ENCODE data around the gene RNF141. TPM values are rescaled to one million over a fixed set of nuclear protein-coding genes. Genes with fewer than 3 reads are reported as not detected.
A peak's percentile ranks its signal among the peaks of the same experiment; 100 is the strongest.

Gene RNF141
- total RNA-seq, 1 experiment from 2014 or later, result 23.2 TPM

- H3K36me3 Mint-ChIP-seq, result peaks cover 12% of the 10 kb centered on the region; the same call in 1 of the 2 replicates
- H3K27me3 Mint-ChIP-seq (ENCODE audit: low read depth), result peaks cover 11% of the 10 kb centered on the region
- ATAC-seq, result no peak
- H3K4me3 Mint-ChIP-seq, result no peak overlapping the region
- no peaks in the 10 kb centered on the region for H3K9me3 Mint-ChIP-seq
- CTCF ChIA-PET, result no interaction called here
- 0 out of 2 replicates have a peak, but pooled peaks cover 2% of the 10 kb centered on the region for H3K4me1 Mint-ChIP-seq
- TF ChIP-seq TCF7 (CRISPR knock-in tag; IDR thresholded peaks at IDR 0.05; ENCODE audit: low read depth) (no peak), TEAD1 (CRISPR knock-in tag; IDR thresholded peaks at IDR 0.05) (no peak)
- TF ChIP-seq, protein P1, sequence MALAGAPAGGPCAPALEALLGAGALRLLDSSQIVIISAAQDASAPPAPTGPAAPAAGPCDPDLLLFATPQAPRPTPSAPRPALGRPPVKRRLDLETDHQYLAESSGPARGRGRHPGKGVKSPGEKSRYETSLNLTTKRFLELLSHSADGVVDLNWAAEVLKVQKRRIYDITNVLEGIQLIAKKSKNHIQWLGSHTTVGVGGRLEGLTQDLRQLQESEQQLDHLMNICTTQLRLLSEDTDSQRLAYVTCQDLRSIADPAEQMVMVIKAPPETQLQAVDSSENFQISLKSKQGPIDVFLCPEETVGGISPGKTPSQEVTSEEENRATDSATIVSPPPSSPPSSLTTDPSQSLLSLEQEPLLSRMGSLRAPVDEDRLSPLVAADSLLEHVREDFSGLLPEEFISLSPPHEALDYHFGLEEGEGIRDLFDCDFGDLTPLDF (CRISPR knock-in tag; IDR thresholded peaks at IDR 0.05), result no peak
- H3K27ac Mint-ChIP-seq, result no peak overlapping the region
- POLR2A ChIA-PET, result no interaction called here
- no peak for DNase-seq (ENCODE audit: low spot score)
Measured at GRCh38 chr11:10500757-10501684, 40.0 kb downstream of the RNF141 start.

GRCh38 chr11:10499874-10500601 lies 40.9 kb downstream of the RNF141 start:
- no peaks in the 10 kb centered on the region for H3K9me3 Mint-ChIP-seq
- DNase-seq (ENCODE audit: low spot score) (no peak), ATAC-seq (no peak)
- H3K36me3 Mint-ChIP-seq, result peaks cover 12% of the 10 kb centered on the region; the same call in 1 of the 2 replicates
- ChIA-PET CTCF (no interaction called here), POLR2A (no interaction called here)
- no peak overlapping the region for H3K4me3 Mint-ChIP-seq
- peaks cover 2% of the 10 kb centered on the region for H3K27me3 Mint-ChIP-seq (ENCODE audit: low read depth)
- H3K4me1 Mint-ChIP-seq, result 0 out of 2 replicates have a peak, but pooled peaks cover 2% of the 10 kb centered on the region
- 0 out of 2 replicates have a peak overlapping the region, but pooled peaks have one; percentile 52 for H3K27ac Mint-ChIP-seq
- TF ChIP-seq TP53 (CRISPR knock-in tag; IDR thresholded peaks at IDR 0.05), result no peak
- TF ChIP-seq SOX15 (CRISPR knock-in tag; IDR thresholded peaks at IDR 0.05), result no peak
- TF ChIP-seq CTCF (IDR thresholded peaks at IDR 0.05), result no peak
- TF ChIP-seq, protein P2, sequence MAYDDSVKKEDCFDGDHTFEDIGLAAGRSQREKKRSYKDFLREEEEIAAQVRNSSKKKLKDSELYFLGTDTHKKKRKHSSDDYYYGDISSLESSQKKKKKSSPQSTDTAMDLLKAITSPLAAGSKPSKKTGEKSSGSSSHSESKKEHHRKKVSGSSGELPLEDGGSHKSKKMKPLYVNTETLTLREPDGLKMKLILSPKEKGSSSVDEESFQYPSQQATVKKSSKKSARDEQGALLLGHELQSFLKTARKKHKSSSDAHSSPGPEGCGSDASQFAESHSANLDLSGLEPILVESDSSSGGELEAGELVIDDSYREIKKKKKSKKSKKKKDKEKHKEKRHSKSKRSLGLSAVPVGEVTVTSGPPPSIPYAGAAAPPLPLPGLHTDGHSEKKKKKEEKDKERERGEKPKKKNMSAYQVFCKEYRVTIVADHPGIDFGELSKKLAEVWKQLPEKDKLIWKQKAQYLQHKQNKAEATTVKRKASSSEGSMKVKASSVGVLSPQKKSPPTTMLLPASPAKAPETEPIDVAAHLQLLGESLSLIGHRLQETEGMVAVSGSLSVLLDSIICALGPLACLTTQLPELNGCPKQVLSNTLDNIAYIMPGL (CRISPR knock-in tag; IDR thresholded peaks at IDR 0.05), result no peak
- TF ChIP-seq ZNF121 (CRISPR knock-in tag; IDR thresholded peaks at IDR 0.05), result no peak
- no peak for TF ChIP-seq ATF6 (CRISPR knock-in tag; IDR thresholded peaks at IDR 0.05)
- TF ChIP-seq FOXP1 (CRISPR knock-in tag; IDR thresholded peaks at IDR 0.05; ENCODE audit: borderline replicate concordance), result no peak
- no peak for TF ChIP-seq IRF2 (CRISPR knock-in tag; IDR thresholded peaks at IDR 0.05; ENCODE audit: borderline replicate concordance, low read depth)
- TF ChIP-seq FOXK1 (CRISPR knock-in tag; IDR thresholded peaks at IDR 0.05), result no peak
- no peak for TF ChIP-seq PRDM15 (CRISPR knock-in tag; IDR thresholded peaks at IDR 0.05)
- TF ChIP-seq PREB (CRISPR knock-in tag; IDR thresholded peaks at IDR 0.05; ENCODE audit: borderline replicate concordance), result no peak
- no peak for TF ChIP-seq ZNF219 (CRISPR knock-in tag; IDR thresholded peaks at IDR 0.05; ENCODE audit: borderline replicate concordance)
- no peak for TF ChIP-seq ZNF232 (CRISPR knock-in tag; IDR thresholded peaks at IDR 0.05)
- TF ChIP-seq, protein P3, sequence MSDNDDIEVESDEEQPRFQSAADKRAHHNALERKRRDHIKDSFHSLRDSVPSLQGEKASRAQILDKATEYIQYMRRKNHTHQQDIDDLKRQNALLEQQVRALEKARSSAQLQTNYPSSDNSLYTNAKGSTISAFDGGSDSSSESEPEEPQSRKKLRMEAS (CRISPR knock-in tag; IDR thresholded peaks at IDR 0.05), result no peak
- TF ChIP-seq, protein P4, sequence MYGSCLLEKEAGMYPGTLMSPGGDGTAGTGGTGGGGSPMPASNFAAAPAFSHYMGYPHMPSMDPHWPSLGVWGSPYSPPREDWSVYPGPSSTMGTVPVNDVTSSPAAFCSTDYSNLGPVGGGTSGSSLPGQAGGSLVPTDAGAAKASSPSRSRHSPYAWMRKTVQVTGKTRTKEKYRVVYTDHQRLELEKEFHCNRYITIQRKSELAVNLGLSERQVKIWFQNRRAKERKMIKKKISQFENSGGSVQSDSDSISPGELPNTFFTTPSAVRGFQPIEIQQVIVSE (CRISPR knock-in tag; IDR thresholded peaks at IDR 0.05; ENCODE audit: borderline replicate concordance), result no peak
- no peak for TF ChIP-seq ZBTB21 (CRISPR knock-in tag; IDR thresholded peaks at IDR 0.05; ENCODE audit: borderline replicate concordance)

Measured in WTC11 (cell line).